Neural progenitor cell (in vitro differentiated cells): ENCODE data around the gene LILRB3. TPM values are rescaled to one million over a fixed set of nuclear protein-coding genes. Genes with fewer than 3 reads are reported as not detected.
"Not testable (repeated sequence)": the region's sequence is repeated elsewhere in the genome, so short reads cannot be mapped to it uniquely, and the experiment has no call there.

ENCODE experiments used
- DNase-seq: peaks from one replicate; pipeline ENCODE4 v3.0.0-alpha.2; 2016; ENCODE audit warnings: low spot score
- H2AFZ ChIP-seq: fragments of 200-600 bp; sonication (generic); replicated peaks from 2 replicates; pipeline ENCODE4 v1.6.1; 2016; ENCODE audit warnings: antibody characterized with exemption
- H3F3A ChIP-seq: fragments of 200-600 bp; sonication (generic); 2 replicates; pipeline ENCODE4 v1.6.1; 2016; ENCODE audit warnings: antibody characterized with exemption, low read depth
- H3K27ac ChIP-seq: fragments of 200-600 bp; sonication (generic); 2 replicates; pipeline ENCODE4 v1.5.1; 2016; ENCODE audit warnings: mild to moderate bottlenecking
- H3K27me3 ChIP-seq: fragments of 200-600 bp; sonication (generic); 2 replicates; pipeline ENCODE4 v1.6.1; 2016; ENCODE audit warnings: mild to moderate bottlenecking, moderate library complexity
- H3K36me3 ChIP-seq: fragments of 200-600 bp; sonication (generic); 2 replicates; pipeline ENCODE4 v1.5.1; 2016
- H3K4me1 ChIP-seq: fragments of 200-600 bp; sonication (generic); 2 replicates; pipeline ENCODE4 v1.6.1; 2016; ENCODE audit warnings: mixed run types
- H3K4me2 ChIP-seq: fragments of 200-600 bp; sonication (generic); 2 replicates; pipeline ENCODE4 v1.6.1; 2016
- H3K4me3 ChIP-seq: fragments of 200-600 bp; sonication (generic); 2 replicates; pipeline ENCODE4 v1.5.1; 2016
- H3K79me2 ChIP-seq: fragments of 200-600 bp; sonication (generic); 2 replicates; pipeline ENCODE4 v1.6.1; 2016; ENCODE audit warnings: low read depth
- H3K9ac ChIP-seq: fragments of 200-600 bp; sonication (generic); 2 replicates; pipeline ENCODE4 v1.6.1; 2016
- H3K9me3 ChIP-seq: fragments of 200-600 bp; sonication (generic); 2 replicates; pipeline ENCODE4 v1.5.1; 2016; ENCODE audit warnings: low read depth
- H4K20me1 ChIP-seq: fragments of 200-600 bp; sonication (generic); 2 replicates; pipeline ENCODE4 v1.6.1; 2016; ENCODE audit warnings: low read depth
- H3K27ac Mint-ChIP-seq: 3 replicates; pipeline ENCODE4 v1.8.0; 2021; ENCODE audit warnings: mixed read lengths
- H3K27me3 Mint-ChIP-seq: 2 replicates; pipeline ENCODE4 v1.8.0; 2022; ENCODE audit warnings: low read depth, mild to moderate bottlenecking, inconsistent platforms, moderate library complexity, mixed read lengths; ENCODE audit not compliant: insufficient read depth
- H3K36me3 Mint-ChIP-seq: 3 replicates; pipeline ENCODE4 v1.8.0; 2021; ENCODE audit warnings: mixed read lengths
- H3K4me1 Mint-ChIP-seq: 3 replicates; pipeline ENCODE4 v1.8.0; 2021; ENCODE audit warnings: mixed read lengths
- H3K4me3 Mint-ChIP-seq: 3 replicates; pipeline ENCODE4 v1.8.0; 2021; ENCODE audit warnings: mild to moderate bottlenecking, moderate library complexity, mixed read lengths
- H3K9me3 Mint-ChIP-seq: 3 replicates; pipeline ENCODE4 v1.8.0; 2020; ENCODE audit warnings: mixed read lengths
- CTCF ChIP-seq: fragments of 200-600 bp; sonication (generic); IDR thresholded peaks from 2 replicates; pipeline ENCODE4 v1.5.1; 2017; ENCODE audit warnings: antibody characterized with exemption, mild to moderate bottlenecking
- EZH2 ChIP-seq: fragments of 200-600 bp; sonication (generic); IDR thresholded peaks from 2 replicates; pipeline ENCODE4 v1.6.1; 2017; ENCODE audit warnings: antibody characterized with exemption, mild to moderate bottlenecking, moderate library complexity
- EZH2phosphoT487 ChIP-seq: fragments of 200-600 bp; sonication (generic); IDR thresholded peaks from 2 replicates; pipeline ENCODE4 v1.6.1; 2017; ENCODE audit warnings: antibody characterized with exemption
- total RNA-seq: library from RNA; depleted of rRNA; stranded (reverse); fragments of >200 nt; gene quantifications from 2 replicates; pipeline ENCODE4 v1.2.3, GENCODE V29; 2015; ENCODE audit warnings: low replicate concordance

Gene LILRB3
- total RNA-seq, 1 donor from 2014 or later, result not detected

- H3K4me1 ChIP-seq, H3K27ac ChIP-seq, H3K9me3 ChIP-seq, H3K4me2 ChIP-seq, H3K4me3 ChIP-seq, H3K4me3 Mint-ChIP-seq, DNase-seq, H3K36me3 ChIP-seq, H3K9me3 Mint-ChIP-seq, H3K79me2 ChIP-seq, H3F3A ChIP-seq, H2AFZ ChIP-seq, H3K27me3 ChIP-seq, H3K9ac ChIP-seq, H3K27ac Mint-ChIP-seq, H3K27me3 Mint-ChIP-seq: not testable (repeated sequence)
- H4K20me1 ChIP-seq, result peaks cover 12% of the 10 kb centered on the region
- Mint-ChIP-seq H3K36me3 (peaks cover 11% of the 10 kb centered on the region), H3K4me1 (peaks cover 32% of the 10 kb centered on the region)
Observed at GRCh38 chr19:54214217-54214616, 8.6 kb downstream of the LILRB3 start.

GRCh38 chr19:54211235-54211634 lies 11.6 kb downstream of the LILRB3 start:
- Histone ChIP-seq H3K27me3 (no peaks in the 10 kb centered on the region), H3K4me2 (no peak overlapping the region), H3K4me3 (no peak overlapping the region), H4K20me1 (peaks cover 42% of the 10 kb centered on the region), H3K36me3 (no peaks in the 10 kb centered on the region), H3K9me3 (no peaks in the 10 kb centered on the region), H3F3A (peaks cover 15% of the 10 kb centered on the region), H3K79me2 (peaks cover 8% of the 10 kb centered on the region), H3K27ac (no peak overlapping the region), H3K4me1 (no peaks in the 10 kb centered on the region), H2AFZ (no peak overlapping the region), H3K9ac (no peak overlapping the region)
- Mint-ChIP-seq H3K27me3 (peaks cover 6% of the 10 kb centered on the region), H3K27ac (no peak overlapping the region), H3K36me3 (peaks cover 18% of the 10 kb centered on the region), H3K9me3 (no peaks in the 10 kb centered on the region), H3K4me3 (no peak overlapping the region), H3K4me1 (peaks cover 18% of the 10 kb centered on the region)
- DNase-seq, result no peak
- TF ChIP-seq CTCF, result no peak
- no peak for TF ChIP-seq EZH2

GRCh38 chr19:54209811-54210494 lies 12.9 kb downstream of the LILRB3 start:
- no peaks in the 10 kb centered on the region for H3K9me3 ChIP-seq
- peak overlapping the region; percentile 76 for H3K27ac Mint-ChIP-seq
- H3K27ac ChIP-seq, result peak overlapping the region; percentile 53
- peaks cover 4% of the 10 kb centered on the region for H3K27me3 Mint-ChIP-seq
- H3K9me3 Mint-ChIP-seq, result no peaks in the 10 kb centered on the region
- H4K20me1 ChIP-seq, result peaks cover 55% of the 10 kb centered on the region
- H2AFZ ChIP-seq, result no peak overlapping the region
- H3K4me2 ChIP-seq, result no peak overlapping the region
- no peaks in the 10 kb centered on the region for H3K4me1 ChIP-seq
- H3K36me3 ChIP-seq, result no peaks in the 10 kb centered on the region
- H3K9ac ChIP-seq, result no peak overlapping the region
- no peaks in the 10 kb centered on the region for H3K27me3 ChIP-seq
- H3F3A ChIP-seq, result peaks cover 27% of the 10 kb centered on the region
- H3K4me3 Mint-ChIP-seq, result no peak overlapping the region
- peaks cover 23% of the 10 kb centered on the region for H3K36me3 Mint-ChIP-seq
- peaks cover 19% of the 10 kb centered on the region for H3K4me1 Mint-ChIP-seq
- TF ChIP-seq CTCF (no peak), EZH2 (no peak), EZH2phosphoT487 (no peak)
- H3K4me3 ChIP-seq, result no peak overlapping the region
- DNase-seq, result no peak
- H3K79me2 ChIP-seq, result peaks cover 20% of the 10 kb centered on the region

- H3K79me2 ChIP-seq, result peaks cover 28% of the 10 kb centered on the region
- no peaks in the 10 kb centered on the region for H3K36me3 ChIP-seq
- H3K4me3 ChIP-seq, result no peak overlapping the region
- no peak overlapping the region for H3K9ac ChIP-seq
- H3K4me1 ChIP-seq, result peaks cover 6% of the 10 kb centered on the region
- H3K4me1 Mint-ChIP-seq, result peaks cover 21% of the 10 kb centered on the region
- peaks cover 26% of the 10 kb centered on the region for H3K36me3 Mint-ChIP-seq
- no peak for TF ChIP-seq CTCF
- TF ChIP-seq EZH2, result no peak
- no peak for TF ChIP-seq EZH2phosphoT487
- no peaks in the 10 kb centered on the region for H3K9me3 ChIP-seq
- H3K9me3 Mint-ChIP-seq, result no peaks in the 10 kb centered on the region
- peaks cover 4% of the 10 kb centered on the region for H3K27me3 Mint-ChIP-seq
- peaks cover 34% of the 10 kb centered on the region for H3F3A ChIP-seq
- H3K4me3 Mint-ChIP-seq, result no peak overlapping the region
- H3K27ac Mint-ChIP-seq, result peak overlapping the region; percentile 57
- DNase-seq, result no peak
- no peak overlapping the region for H3K4me2 ChIP-seq
- H3K27ac ChIP-seq, result peak overlapping the region; percentile 53
- no peaks in the 10 kb centered on the region for H3K27me3 ChIP-seq
- H4K20me1 ChIP-seq, result peaks cover 62% of the 10 kb centered on the region
- H2AFZ ChIP-seq, result no peak overlapping the region
Observed at GRCh38 chr19:54209058-54209810, 13.6 kb downstream of the LILRB3 start.
